OCI-LY7 (cell line): ENCODE measurements around the gene COPE. TPM values are rescaled to one million over a fixed set of nuclear protein-coding genes. Genes with fewer than 3 reads are reported as not detected.

Experiments
- BruUV-seq: library from RNA; stranded (reverse); fragments of 400-500 nt; replicated peaks from 2 replicates; lab custom pipeline; 2021; lab: Mats Ljungman, UMichigan
- CTCF ChIA-PET: fragments of 300-600 bp; sonication (Branson Sonifier 250); formaldehyde crosslinking; loops from one replicate; lab custom pipeline; 2022; ENCODE audit warnings: antibody characterized with exemption; ENCODE audit not compliant: unreplicated experiment; lab: Charles Lee
- POLR2A ChIA-PET: fragments of 300-600 bp; sonication (Branson Sonifier 250); formaldehyde crosslinking; loops from one replicate; lab custom pipeline; 2022; ENCODE audit warnings: antibody characterized with exemption; lab: Charles Lee
- DNase-seq: peaks from one replicate; pipeline ENCODE4 v3.0.0-alpha.2; 2015; ENCODE audit warnings: low spot score
- H2AFZ ChIP-seq: fragments of 200-600 bp; sonication (generic), shearing (Covaris generic); 2 replicates; pipeline ENCODE4 v1.6.1; 2014; ENCODE audit warnings: mild to moderate bottlenecking, antibody characterized with exemption, low read length, moderate library complexity
- H3K27ac ChIP-seq: fragments of 200-600 bp; sonication (generic); 2 replicates; pipeline ENCODE4 v1.5.1; 2014; ENCODE audit warnings: mixed run types, low read depth, mild to moderate bottlenecking, moderate library complexity, low read length, inconsistent platforms; ENCODE audit not compliant: poor library complexity, severe bottlenecking
- H3K36me3 ChIP-seq: fragments of 200-600 bp; sonication (generic); 2 replicates; pipeline ENCODE4 v1.6.1; 2014; ENCODE audit warnings: mild to moderate bottlenecking, antibody characterized with exemption, low read length, moderate library complexity, mixed read lengths; ENCODE audit not compliant: insufficient read depth
- H3K4me1 ChIP-seq: fragments of 200-600 bp; sonication (generic); 2 replicates; pipeline ENCODE4 v1.5.1; 2014; ENCODE audit warnings: mild to moderate bottlenecking, low read length; ENCODE audit not compliant: insufficient read depth, poor library complexity, severe bottlenecking
- H3K4me2 ChIP-seq: fragments of 200-600 bp; sonication (generic); 2 replicates; pipeline ENCODE4 v1.6.1; 2014; ENCODE audit warnings: mild to moderate bottlenecking, low read length
- H3K4me3 ChIP-seq: fragments of 200-600 bp; sonication (generic); 2 replicates; pipeline ENCODE4 v1.5.1; 2014; ENCODE audit warnings: mild to moderate bottlenecking, low read depth, low read length; ENCODE audit not compliant: poor library complexity, severe bottlenecking
- H3K79me2 ChIP-seq: fragments of 200-600 bp; sonication (generic); 2 replicates; pipeline ENCODE4 v1.6.1; 2016; ENCODE audit warnings: low read depth, mild to moderate bottlenecking, low read length, moderate library complexity, mixed read lengths; ENCODE audit not compliant: insufficient read depth
- H3K9me2 ChIP-seq: fragments of 200-600 bp; sonication (generic); 2 replicates; pipeline ENCODE4 v1.6.1; 2016; ENCODE audit warnings: mild to moderate bottlenecking, low read length, mixed read lengths; ENCODE audit not compliant: insufficient read depth
- H3K9me3 ChIP-seq: fragments of 200-600 bp; sonication (generic); 2 replicates; pipeline ENCODE4 v1.6.1; 2014; ENCODE audit warnings: mild to moderate bottlenecking, mixed run types, low read length, mixed read lengths
- H4K20me1 ChIP-seq: fragments of 200-600 bp; sonication (generic); 2 replicates; pipeline ENCODE4 v1.6.1; 2014; ENCODE audit warnings: mild to moderate bottlenecking, antibody characterized with exemption, low read length, moderate library complexity, mixed read lengths; ENCODE audit not compliant: insufficient read depth
- CTCF ChIP-seq: fragments of 200-600 bp; sonication (generic); conservative IDR thresholded peaks from 2 replicates; pipeline ENCODE4 v1.5.1; 2014; ENCODE audit warnings: mild to moderate bottlenecking, antibody characterized with exemption, low read length, moderate library complexity, mixed read lengths
- EZH2phosphoT487 ChIP-seq: fragments of 200-600 bp; sonication (generic); IDR thresholded peaks from 2 replicates; pipeline ENCODE4 v1.6.1; 2018; ENCODE audit warnings: low read depth, borderline replicate concordance, mild to moderate bottlenecking, mixed run types, antibody characterized with exemption, low read length, moderate library complexity, mixed read lengths
- intact Hi-C: fragments of 100-400 bp; cut with micrococcal nuclease; formaldehyde crosslinking; loops from one replicate; pipeline ENCODE4 v1.10.0; 2022; ENCODE audit not compliant: unreplicated experiment
- total RNA-seq, 2 experiments: library from RNA; depleted of rRNA in 1 of 2; stranded (reverse); fragments of >200 nt in 1 of 2; shearing (Covaris generic) in 1 of 2; gene quantifications; 2 replicates each; pipeline ENCODE4 v1.2.3, GENCODE V29; 2014 to 2022

Gene COPE
- total RNA-seq, 2 experiments from 2014 or later = 255 to 256 TPM

GRCh38 chr19:18940769-18941627 lies 21.8 kb upstream of the COPE start, which contains the start of gene HOMER3:
HOMER3 (minus strand) TSS chr19:18941217; CDS start chr19:18938982, 2,235 bp downstream.
- Histone ChIP-seq H3K79me2 (no peaks in the 10 kb centered on the region), H3K27ac (no peak within 1 kb of the TSS), H3K4me2 (peak within 1 kb of the TSS; percentile 93), H3K9me3 (no peaks in the 10 kb centered on the region), H2AFZ (peak within 1 kb of the TSS; percentile 44), H3K36me3 (no peaks in the 10 kb centered on the region), H3K4me1 (peaks cover 52% of the 10 kb centered on the region), H3K4me3 (peak within 1 kb of the TSS; percentile 78), H4K20me1 (no peaks in the 10 kb centered on the region), H3K9me2 (no peaks in the 10 kb centered on the region)
- CTCF ChIA-PET = no interaction called here
- no TSS peak for BruUV-seq
- TF ChIP-seq EZH2phosphoT487 (no peak), CTCF (no peak)
- intact Hi-C loops = loop anchor here (5.0 kb wide), 1 partner anchor 46 kb away; no protein-coding TSS in a partner anchor
- POLR2A ChIA-PET = no interaction called here
- peak; percentile 80 for DNase-seq

GRCh38 chr19:18939922-18940768 lies 21.0 kb upstream of the COPE start:
- H3K4me2 ChIP-seq = peak overlapping the region; percentile 93
- peaks cover 47% of the 10 kb centered on the region for H3K4me1 ChIP-seq
- no peaks in the 10 kb centered on the region for H3K79me2 ChIP-seq
- POLR2A ChIA-PET = no interaction called here
- H4K20me1 ChIP-seq = no peaks in the 10 kb centered on the region
- CTCF ChIA-PET = no interaction called here
- no peaks in the 10 kb centered on the region for H3K9me2 ChIP-seq
- H3K36me3 ChIP-seq = no peaks in the 10 kb centered on the region
- H3K4me3 ChIP-seq = peak overlapping the region; percentile 78
- intact Hi-C loops = loop anchor here (5.0 kb wide), 1 partner anchor 47 kb away; no protein-coding TSS in a partner anchor
- H2AFZ ChIP-seq = peak overlapping the region; percentile 28; the same call in 1 of the 2 replicates
- no peak overlapping the region for H3K27ac ChIP-seq
- DNase-seq = no peak
- no peaks in the 10 kb centered on the region for H3K9me3 ChIP-seq
- no peak for TF ChIP-seq EZH2phosphoT487
- no peak for TF ChIP-seq CTCF
- no TSS peak for BruUV-seq
